ENCODE data around the gene ZFX. TPM values are rescaled to one million over a fixed set of nuclear protein-coding genes. Genes with fewer than 3 reads are reported as not detected.

The ZFX gene
- total RNA-seq, 1 experiment from 2014 or later: 66.8 TPM

GRCh38 chrX:24166078-24166477, 16.5 kb downstream of the ZFX start:
- no peak overlapping the region for H2BK120ac ChIP-seq (ENCODE audit: low read depth, low read length, poor library complexity, severe bottlenecking)
- H2AK5ac ChIP-seq (ENCODE audit: insufficient read length, low read length): no peak overlapping the region
- no peaks in the 10 kb centered on the region for H3K23me2 ChIP-seq (ENCODE audit: insufficient read length, low read depth, low read length, poor library complexity, severe bottlenecking)
- no peak for TF ChIP-seq CTCF (conservative IDR thresholded peaks at IDR 0.05)
- no peak overlapping the region for H2BK12ac ChIP-seq (ENCODE audit: insufficient read length, low read depth, low read length)
- no peak overlapping the region for H3K4me3 Mint-ChIP-seq
- no peak overlapping the region for H3K56ac ChIP-seq (ENCODE audit: insufficient read length, low read depth, low read length)
- no peak overlapping the region for H2AFZ ChIP-seq (ENCODE audit: low read length)
- no peak overlapping the region for H3K27ac Mint-ChIP-seq
- no peaks in the 10 kb centered on the region for H4K20me1 ChIP-seq (ENCODE audit: control insufficient read depth, insufficient read depth, insufficient read length)
- no peak overlapping the region for H4K8ac ChIP-seq (replicated peaks; ENCODE audit: insufficient read length, low read depth, low read length)
- H3K4me1 Mint-ChIP-seq: peaks cover 39 to 49% of the 10 kb centered on the region in 2 experiments
- no peaks in the 10 kb centered on the region for H3K27me3 Mint-ChIP-seq (ENCODE audit: low read depth)
- no peak overlapping the region for H4K91ac ChIP-seq (ENCODE audit: insufficient read length, low read depth, low read length)
- H4K5ac ChIP-seq (ENCODE audit: insufficient read length, low read depth, low read length): no peak overlapping the region
- no peak overlapping the region for H3K18ac ChIP-seq (ENCODE audit: insufficient read length, low read depth, low read length)
- H3K4ac ChIP-seq (ENCODE audit: low read depth, low read length): no peak overlapping the region
- H3K27ac ChIP-seq (ENCODE audit: insufficient read length, low read depth, low read length): no peak overlapping the region
- no peak overlapping the region for H3K4me2 ChIP-seq (ENCODE audit: insufficient read depth, insufficient read length, low read length)
- no peaks in the 10 kb centered on the region for H3K9me3 ChIP-seq (ENCODE audit: control insufficient read depth, low read depth, low read length)
- H3K79me2 ChIP-seq (ENCODE audit: insufficient read depth, low read length): peaks cover 10% of the 10 kb centered on the region; the same call in 1 of the 2 replicates
- no peak overlapping the region for H2BK5ac ChIP-seq (ENCODE audit: insufficient read length, low read length)
- no CpG with 5 or more reads among the region's 2 CpGs for WGBS (ENCODE audit: extremely low coverage, insufficient read length, low lambda C conversion rate)
- H3K4me1 ChIP-seq (ENCODE audit: insufficient read depth, low read length): peaks cover 9% of the 10 kb centered on the region; the same call in 1 of the 2 replicates
- no peak overlapping the region for H3K9ac ChIP-seq (ENCODE audit: extremely low read depth, insufficient read length, low read length)
- no peak overlapping the region for H3K23ac ChIP-seq (ENCODE audit: insufficient read length, low read depth, low read length)
- DNase-seq: no peak
- no peak overlapping the region for H2BK15ac ChIP-seq (ENCODE audit: low read depth, low read length)
- peaks cover 3 to 13% (median 6%) of the 10 kb centered on the region in 3 experiments; a peak in 6 of 7 replicates for H3K36me3 Mint-ChIP-seq (ENCODE audit: insufficient read depth in 1 of 3, low read depth in 3 of 3)
- H2BK20ac ChIP-seq (ENCODE audit: low read depth, low read length, poor library complexity, severe bottlenecking): no peak overlapping the region
- H3K79me1 ChIP-seq (ENCODE audit: insufficient read depth, low read depth, low read length, poor library complexity, severe bottlenecking): no peaks in the 10 kb centered on the region
- no peak overlapping the region for H3T11ph ChIP-seq (ENCODE audit: low read length)
- no peak overlapping the region for H3K14ac ChIP-seq (ENCODE audit: insufficient read depth, low read length)
- no peaks in the 10 kb centered on the region for H3K9me3 Mint-ChIP-seq
- H3K27me3 ChIP-seq (ENCODE audit: insufficient read depth, low read length): no peaks in the 10 kb centered on the region
